Neutrophil (primary cell): ENCODE measurements around the gene KLF11.
A peak's percentile ranks its signal among the peaks of the same experiment; 100 is the strongest.

Experiments used
- H3K27ac ChIP-seq: fragments of 200-600 bp; sonication (generic); 2 replicates; pipeline ENCODE4 v1.5.1; 2016; ENCODE audit warnings: mild to moderate bottlenecking, moderate library complexity
- H3K27me3 ChIP-seq: fragments of 200-600 bp; sonication (generic); 2 replicates; pipeline ENCODE4 v1.6.0; 2016; ENCODE audit warnings: mild to moderate bottlenecking
- H3K36me3 ChIP-seq: fragments of 200-600 bp; sonication (generic); 2 replicates; pipeline ENCODE4 v1.5.1; 2017
- H3K4me1 ChIP-seq, 2 experiments: fragments of 200-600 bp in 1 of 2; sonication (generic) in 1 of 2; 1 replicate in 1 of 2; 2 replicates in 1 of 2; pipeline versions ENCODE4 v1.5.1 to v1.6.1; 2013 to 2016; ENCODE audit warnings: low read depth in 1 of 2, low read length in 1 of 2, mild to moderate bottlenecking in 1 of 2, moderate library complexity in 1 of 2; ENCODE audit not compliant: control insufficient read depth in 1 of 2, insufficient read depth in 1 of 2
- H3K4me3 ChIP-seq, 2 experiments: fragments of 200-600 bp in 1 of 2; sonication (generic) in 1 of 2; 1 replicate in 1 of 2; 2 replicates in 1 of 2; pipeline ENCODE4 v1.5.1; 2013 to 2016; ENCODE audit warnings: low read depth in 1 of 2, low read length in 1 of 2, mild to moderate bottlenecking in 1 of 2, moderate library complexity in 1 of 2
- H3K9me3 ChIP-seq: fragments of 200-600 bp; sonication (generic); 2 replicates; pipeline ENCODE4 v1.5.1; 2016
- CTCF ChIP-seq: fragments of 200-600 bp; sonication (generic); IDR thresholded peaks from 2 replicates; pipeline ENCODE4 v1.5.1; 2016; ENCODE audit warnings: antibody characterized with exemption

KLF11 gene

DNA sequence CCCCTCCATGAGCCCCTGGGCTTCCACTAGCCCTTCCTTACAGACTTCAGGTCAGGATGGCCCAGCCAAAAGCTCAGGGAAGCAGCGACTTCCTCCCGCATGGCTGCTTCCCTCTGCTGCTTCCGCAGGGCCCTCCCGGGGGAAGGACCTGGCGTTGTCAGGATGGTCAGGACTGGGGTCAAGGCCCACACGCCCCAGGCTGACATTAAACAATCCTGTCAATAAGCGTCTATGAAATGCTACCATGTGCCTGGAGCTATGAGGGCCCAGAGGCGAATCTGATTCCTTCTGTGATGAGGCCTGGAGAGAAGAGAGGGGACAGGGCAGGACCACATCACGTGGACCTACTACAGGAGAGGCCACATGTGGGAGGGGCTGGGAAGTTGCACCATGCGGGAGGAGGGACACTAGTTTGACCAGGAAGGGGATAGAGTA, 19.6 kb downstream of the KLF11 start:
- no peak for TF ChIP-seq CTCF
- H3K27ac ChIP-seq, result no peak overlapping the region
- no peaks in the 10 kb centered on the region for H3K36me3 ChIP-seq
- H3K27me3 ChIP-seq, result no peaks in the 10 kb centered on the region
- no peak overlapping the region for H3K4me3 ChIP-seq
- H3K9me3 ChIP-seq, result no peaks in the 10 kb centered on the region
- peaks cover 12 to 17% of the 10 kb centered on the region in 2 experiments for H3K4me1 ChIP-seq

DNA sequence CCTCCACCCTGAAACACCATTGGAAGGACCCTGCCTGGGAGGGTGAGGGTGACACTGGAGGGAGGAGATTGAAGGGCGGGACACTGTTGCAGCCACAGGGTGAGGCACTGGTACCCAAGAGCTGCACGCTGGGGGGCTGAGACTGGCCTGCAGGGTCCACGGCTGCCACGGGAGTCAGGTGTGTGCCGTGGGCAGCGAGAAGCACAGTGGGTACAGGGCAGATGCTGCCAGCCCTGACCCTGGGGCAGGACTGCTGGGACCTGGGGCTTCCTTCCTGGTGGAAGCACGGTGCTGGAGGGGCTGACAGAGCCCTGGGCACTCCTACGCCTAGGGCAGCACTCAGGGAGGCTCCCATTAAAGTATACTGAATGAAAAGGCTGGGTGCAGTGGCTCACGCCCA, 20.2 kb downstream of the KLF11 start:
- Histone ChIP-seq H3K4me3 (no peak overlapping the region), H3K9me3 (no peaks in the 10 kb centered on the region), H3K4me1 (peaks cover 12 to 17% of the 10 kb centered on the region in 2 experiments), H3K27me3 (no peaks in the 10 kb centered on the region), H3K27ac (no peak overlapping the region), H3K36me3 (no peaks in the 10 kb centered on the region)
- no peak for TF ChIP-seq CTCF

DNA sequence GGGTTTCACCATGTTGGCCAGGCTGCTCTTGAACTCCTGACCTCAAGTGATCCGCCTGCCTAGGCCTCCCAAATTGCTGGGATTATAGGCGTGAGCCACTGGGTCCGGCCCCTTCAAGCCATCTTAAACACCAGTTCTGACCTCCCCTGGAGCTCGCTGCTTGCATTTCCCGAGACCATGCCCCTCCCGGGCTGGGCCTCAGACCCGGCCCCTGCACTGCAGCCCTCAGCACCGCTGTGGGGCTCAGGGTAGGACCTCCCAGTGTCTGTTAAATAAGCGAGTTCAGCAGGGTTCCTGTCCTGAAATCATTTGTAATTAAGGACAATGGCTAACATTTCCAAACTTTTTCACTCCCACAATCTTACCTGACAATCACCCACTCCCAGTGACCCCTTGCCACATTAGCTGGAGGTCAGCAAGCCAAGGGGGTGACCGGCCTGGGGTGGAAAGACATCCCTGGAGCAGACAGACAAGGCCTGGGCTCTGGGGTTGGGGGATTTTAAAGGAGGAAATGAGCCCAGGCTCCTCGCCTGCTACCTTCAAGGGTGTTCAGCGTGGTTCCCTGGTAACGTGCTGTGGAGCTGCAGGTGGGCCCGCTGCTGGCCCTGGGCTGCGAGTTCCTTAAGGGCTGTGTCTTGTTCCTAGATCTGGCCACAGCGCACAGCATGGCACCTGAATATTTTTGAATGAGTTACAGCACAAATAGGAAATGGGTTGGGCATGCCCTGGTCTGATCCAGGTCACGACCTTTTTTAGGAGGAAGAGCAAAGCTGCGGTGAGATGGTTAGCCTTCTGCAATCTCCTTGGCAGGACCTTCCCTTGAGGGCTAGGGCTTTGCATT, 21.8 kb downstream of the KLF11 start:
- H3K4me1 ChIP-seq, result peaks cover 12 to 17% of the 10 kb centered on the region in 2 experiments
- H3K36me3 ChIP-seq, result no peaks in the 10 kb centered on the region
- H3K27ac ChIP-seq, result peak overlapping the region; percentile 31
- H3K27me3 ChIP-seq, result no peaks in the 10 kb centered on the region
- H3K4me3 ChIP-seq, result no peak overlapping the region
- no peaks in the 10 kb centered on the region for H3K9me3 ChIP-seq
- TF ChIP-seq CTCF, result no peak

- H3K36me3 ChIP-seq, result no peaks in the 10 kb centered on the region
- no peak overlapping the region for H3K4me3 ChIP-seq
- TF ChIP-seq CTCF, result no peak
- peaks cover 12 to 17% of the 10 kb centered on the region in 2 experiments for H3K4me1 ChIP-seq
- no peaks in the 10 kb centered on the region for H3K9me3 ChIP-seq
- H3K27me3 ChIP-seq, result no peaks in the 10 kb centered on the region
- H3K27ac ChIP-seq, result peak overlapping the region; percentile 31
Observed at GRCh38 chr2:10065773-10066055, 22.4 kb downstream of the KLF11 start.

- H3K9me3 ChIP-seq, result no peaks in the 10 kb centered on the region
- no peaks in the 10 kb centered on the region for H3K27me3 ChIP-seq
- H3K4me1 ChIP-seq, result peaks cover 12 to 18% of the 10 kb centered on the region in 2 experiments
- TF ChIP-seq CTCF, result no peak
- no peaks in the 10 kb centered on the region for H3K36me3 ChIP-seq
- H3K27ac ChIP-seq, result no peak overlapping the region
- no peak overlapping the region for H3K4me3 ChIP-seq
Observed at GRCh38 chr2:10067330-10067729, 24.0 kb downstream of the KLF11 start.
